ENCODE data around the gene DCDC2B.

DNA sequence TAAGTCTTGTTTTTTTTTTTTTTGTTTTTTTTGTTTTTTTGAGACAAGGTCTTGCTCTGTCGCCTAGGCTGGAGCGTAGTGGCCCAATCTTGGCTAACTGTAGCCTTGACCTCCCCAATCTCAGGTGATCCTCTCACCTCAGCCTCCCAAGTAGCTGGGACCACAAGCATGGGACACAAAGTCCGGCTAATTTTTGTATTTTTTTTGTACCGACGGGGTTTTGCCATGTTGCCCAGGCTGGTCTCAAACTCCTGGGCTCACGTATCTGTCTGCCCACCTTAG, 48.3 kb downstream of the DCDC2B start:
- no peak for TF ChIP-seq ETV6 (CRISPR knock-in tag; IDR thresholded peaks at IDR 0.05)
- no peak for TF ChIP-seq MXD4 (CRISPR knock-in tag; IDR thresholded peaks at IDR 0.05; ENCODE audit: borderline replicate concordance)
- no peak for TF ChIP-seq CTCF (IDR thresholded peaks at IDR 0.05)
- no peak for TF ChIP-seq USF2 (CRISPR knock-in tag; IDR thresholded peaks at IDR 0.05)
- no peak for TF ChIP-seq MAX (CRISPR knock-in tag; IDR thresholded peaks at IDR 0.05)
- TF ChIP-seq NFYB (CRISPR knock-in tag; conservative IDR thresholded peaks at IDR 0.05; ENCODE audit: low read depth): no peak
